Endothelial cell of hepatic sinusoid (primary cell): ENCODE measurements around the gene COX7A2L.
"Not testable (repeated sequence)": the region's sequence is repeated elsewhere in the genome, so short reads cannot be mapped to it uniquely, and the experiment has no call there.

ENCODE experiments used
- in situ Hi-C: cut with HindIII; loops from 2 replicates; pipeline ENCODE4 v1.10.0; 2017; ENCODE audit warnings: low sequenced_read_pairs

Gene COX7A2L

GRCh38 chr2:42340045-42340937, 20.7 kb downstream of the COX7A2L start:
- in situ Hi-C loops = no loop called here

- in situ Hi-C loops = no loop called here
Measured at GRCh38 chr2:42339191-42339912, 21.7 kb downstream of the COX7A2L start.

- in situ Hi-C loops = no loop called here
Measured at GRCh38 chr2:42338567-42339190, 22.3 kb downstream of the COX7A2L start.

- in situ Hi-C loops = no loop called here
Measured at GRCh38 chr2:42337846-42338566, 23.0 kb downstream of the COX7A2L start.

GRCh38 chr2:42337356-42337820, 23.6 kb downstream of the COX7A2L start:
- in situ Hi-C loops = no loop called here

- in situ Hi-C loops = no loop called here
Measured at GRCh38 chr2:42336361-42336965, 24.6 kb downstream of the COX7A2L start.

- in situ Hi-C loops = no loop called here
Measured at GRCh38 chr2:42335514-42336104, 25.4 kb downstream of the COX7A2L start.

- in situ Hi-C loops = not testable (repeated sequence)
Measured at GRCh38 chr2:42334865-42335264, 26.2 kb downstream of the COX7A2L start.

GRCh38 chr2:42334220-42334619, 26.8 kb downstream of the COX7A2L start:
- in situ Hi-C loops = no loop called here

- in situ Hi-C loops = no loop called here
Measured at GRCh38 chr2:42333579-42333978, 27.4 kb downstream of the COX7A2L start.

- in situ Hi-C loops = no loop called here
Measured at GRCh38 chr2:42332575-42332974, 28.4 kb downstream of the COX7A2L start.

- in situ Hi-C loops = no loop called here
Measured at GRCh38 chr2:42331569-42332284, 29.3 kb downstream of the COX7A2L start.

- in situ Hi-C loops = no loop called here
Measured at GRCh38 chr2:42329736-42330135, 31.3 kb downstream of the COX7A2L start.

GRCh38 chr2:42328923-42329322, 32.1 kb downstream of the COX7A2L start:
- in situ Hi-C loops = no loop called here

- in situ Hi-C loops = no loop called here
Measured at GRCh38 chr2:42328148-42328833, 32.7 kb downstream of the COX7A2L start.

- in situ Hi-C loops = no loop called here
Measured at GRCh38 chr2:42327125-42327524, 33.9 kb downstream of the COX7A2L start.

- in situ Hi-C loops = no loop called here
Measured at GRCh38 chr2:42325609-42326008, 35.4 kb downstream of the COX7A2L start.

- in situ Hi-C loops = no loop called here
Measured at GRCh38 chr2:42324949-42325348, 36.1 kb downstream of the COX7A2L start.

- in situ Hi-C loops = no loop called here
Measured at GRCh38 chr2:42324244-42324643, 36.8 kb downstream of the COX7A2L start.
